Gastroesophageal sphincter (tissue), 4 donors: Measurements from ENCODE around the gene ANKS6. TPM values are rescaled to one million over a fixed set of nuclear protein-coding genes. Genes with fewer than 3 reads are reported as not detected.
A peak's percentile ranks its signal among the peaks of the same experiment; 100 is the strongest.

Experiments used
- ATAC-seq: fragments of 150-250 bp; one replicate; pipeline ENCODE4 v1.9.1; 2016; ENCODE audit warnings: mild to moderate bottlenecking, moderate library complexity
- H3K27ac ChIP-seq, 4 donors: fragments of 200-600 bp; sonication (generic) in 3 of 4; 1 replicate in 3 of 4; 2 replicates in 1 of 4; pipeline ENCODE4 v1.5.1; 2016 to 2019
- H3K27me3 ChIP-seq: fragments of 200-600 bp; sonication (generic); one replicate; pipeline ENCODE4 v1.5.1; 2019
- H3K36me3 ChIP-seq, 2 donors: fragments of 200-600 bp; sonication (generic); one replicate each; pipeline ENCODE4 v1.5.1; 2019; ENCODE audit warnings: control low read depth in 1 of 2
- H3K4me1 ChIP-seq, 3 donors: fragments of 200-600 bp; sonication (generic); 1 replicate in 2 of 3; 2 replicates in 1 of 3; pipeline ENCODE4 v1.5.1; 2016 to 2019; ENCODE audit warnings: control low read depth in 2 of 3
- H3K4me3 ChIP-seq, 2 donors: fragments of 200-600 bp; sonication (generic); one replicate each; pipeline ENCODE4 v1.5.1; 2019; ENCODE audit warnings: mild to moderate bottlenecking in 1 of 2, moderate library complexity in 1 of 2
- H3K9me3 ChIP-seq, 3 donors: fragments of 200-600 bp; sonication (generic); one replicate each; pipeline ENCODE4 v1.5.1; 2017 to 2019; ENCODE audit warnings: control low read depth in 2 of 3
- CTCF ChIP-seq, 4 experiments: fragments of 200-600 bp in 2 of 4; fragments of 450-650 bp in 2 of 4; sonication (generic) in 1 of 4; IDR thresholded peaks; one replicate each; pipeline ENCODE4 v1.5.1; 2017 to 2019; ENCODE audit warnings: antibody characterized with exemption in 4 of 4, mild to moderate bottlenecking in 2 of 4, moderate library complexity in 2 of 4
- EP300 ChIP-seq: sonication (generic); formaldehyde crosslinking; IDR thresholded peaks from one replicate; pipeline ENCODE4 v1.6.1; 2017; ENCODE audit warnings: antibody characterized with exemption, mild to moderate bottlenecking
- POLR2A ChIP-seq, 2 donors: fragments of 450-650 bp; IDR thresholded peaks; one replicate each; pipeline ENCODE4 v1.6.1; 2017; ENCODE audit warnings: antibody characterized with exemption in 2 of 2, mild to moderate bottlenecking in 2 of 2, moderate library complexity in 1 of 2
- POLR2AphosphoS5 ChIP-seq: sonication (generic); formaldehyde crosslinking; IDR thresholded peaks from one replicate; pipeline ENCODE4 v1.6.1; 2017; ENCODE audit warnings: antibody characterized with exemption
- WGBS, 2 donors: methylation state at CpG; one replicate each; pipeline ENCODE4 v1.1.5; 2018; ENCODE audit warnings: low coverage in 1 of 2; 5-methylcytosine and 5-hydroxymethylcytosine counted together
- total RNA-seq, 4 donors: library from RNA; depleted of rRNA; stranded (reverse); fragments of >200 nt; gene quantifications; one replicate each; pipeline ENCODE4 v1.1.0, GENCODE V29; 2016

ANKS6 gene
- total RNA-seq, 4 donors from 2014 or later, result 17.6 to 38.4 (median 22.8) TPM

GRCh38 chr9:98719055-98719454 is 77.3 kb downstream of the ANKS6 start:
- Histone ChIP-seq H3K9me3 (peaks cover 0 to 10% (median 0%) of the 10 kb centered on the region in 3 donors), H3K4me3 (no peak overlapping the region), H3K27ac (no peak overlapping the region), H3K4me1 (no peaks in the 10 kb centered on the region), H3K36me3 (no peaks in the 10 kb centered on the region), H3K27me3 (peaks cover 22% of the 10 kb centered on the region)
- TF ChIP-seq POLR2A (IDR thresholded peaks at IDR 0.05) (no peak), EP300 (no peak), CTCF (IDR thresholded peaks at IDR 0.05) (no peak), POLR2AphosphoS5 (no peak)
- WGBS, 2 donors, result 65 to 66% methylated on average over 2 of the region's 2 CpGs
- no peak for ATAC-seq

- Histone ChIP-seq H3K27me3 (peaks cover 33% of the 10 kb centered on the region), H3K4me1 (no peaks in the 10 kb centered on the region), H3K9me3 (no peaks in the 10 kb centered on the region), H3K27ac (no peak overlapping the region), H3K4me3 (no peak overlapping the region), H3K36me3 (no peaks in the 10 kb centered on the region)
- ATAC-seq, result no peak
- no peak for TF ChIP-seq EP300
- no peak for TF ChIP-seq POLR2A (IDR thresholded peaks at IDR 0.05)
- 48 to 60% methylated on average over 1 of the region's 1 CpG for WGBS, 2 donors
Measured at GRCh38 chr9:98714833-98715232, 81.5 kb downstream of the ANKS6 start.

GRCh38 chr9:98712987-98713386 is 83.4 kb downstream of the ANKS6 start:
- TF ChIP-seq CTCF (IDR thresholded peaks at IDR 0.05), result no peak
- TF ChIP-seq POLR2AphosphoS5, result no peak
- Histone ChIP-seq H3K36me3 (no peaks in the 10 kb centered on the region), H3K4me3 (no peak overlapping the region), H3K27me3 (peaks cover 47% of the 10 kb centered on the region), H3K4me1 (peaks cover 0 to 16% (median 5%) of the 10 kb centered on the region in 3 donors), H3K9me3 (no peaks in the 10 kb centered on the region), H3K27ac (no peak overlapping the region)
- ATAC-seq, result no peak

- no peak overlapping the region for H3K4me3 ChIP-seq
- H3K27ac ChIP-seq, result no peak overlapping the region
- ATAC-seq, result no peak
- no peak for TF ChIP-seq EP300
- WGBS, 2 donors, result 48 to 53% methylated on average over 4 to 6 of the region's 14 CpGs
- H3K36me3 ChIP-seq, result no peaks in the 10 kb centered on the region
- peaks cover 74% of the 10 kb centered on the region for H3K27me3 ChIP-seq
- no peaks in the 10 kb centered on the region for H3K9me3 ChIP-seq
- peaks cover 0 to 30% (median 16%) of the 10 kb centered on the region in 3 donors for H3K4me1 ChIP-seq
Measured at GRCh38 chr9:98709968-98710965, 86.1 kb downstream of the ANKS6 start.

GRCh38 chr9:98708933-98709911 is 87.1 kb downstream of the ANKS6 start, which contains the start of gene GABBR2:
TSS of gene GABBR2 (minus strand) at chr9:98708935. CDS start at chr9:98708737, 198 bp downstream.
- no peak within 1 kb of the TSS for H3K27ac ChIP-seq
- H3K4me3 ChIP-seq, result peak within 1 kb of the TSS; percentile 25 to 50
- 5% methylated on average over 4 of the region's 111 CpGs; no CpG with 5 or more reads in 1 of the 2 donors for WGBS, 2 donors
- H3K9me3 ChIP-seq, result no peaks in the 10 kb centered on the region
- H3K27me3 ChIP-seq, result peaks cover 85% of the 10 kb centered on the region
- H3K36me3 ChIP-seq, result no peaks in the 10 kb centered on the region
- H3K4me1 ChIP-seq, result peaks cover 0 to 30% (median 16%) of the 10 kb centered on the region in 3 donors
- TF ChIP-seq EP300 (no peak), POLR2A (IDR thresholded peaks at IDR 0.05) (no peak), CTCF (IDR thresholded peaks at IDR 0.05) (no peak), POLR2AphosphoS5 (no peak)
- no peak for ATAC-seq
